ENCODE data around the gene MYLK2. TPM values are rescaled to one million over a fixed set of nuclear protein-coding genes. Genes with fewer than 3 reads are reported as not detected.
A peak's percentile ranks its signal among the peaks of the same experiment; 100 is the strongest.

Gene MYLK2
- total and polyA plus RNA-seq, 2 of the 4 experiments (the other 2 are of a cell fraction): 0.18 to 0.27 TPM

- TF ChIP-seq POLR2A (IDR thresholded peaks at IDR 0.05; ENCODE audit: low read depth, low read length) (no peak), RFX5 (IDR thresholded peaks at IDR 0.05; ENCODE audit: low read depth, low read length) (no peak), RAD21 (IDR thresholded peaks at IDR 0.05; ENCODE audit: low read length) (no peak), SMC3 (IDR thresholded peaks at IDR 0.05; ENCODE audit: low read depth, low read length) (no peak), MXI1 (IDR thresholded peaks at IDR 0.05; ENCODE audit: borderline replicate concordance, low read depth, low read length) (no peak), CHD1 (IDR thresholded peaks at IDR 0.05; ENCODE audit: low read depth, low read length) (no peak), MAFK (IDR thresholded peaks at IDR 0.05; ENCODE audit: low read depth, low read length) (no peak), USF2 (IDR thresholded peaks at IDR 0.05; ENCODE audit: low read depth, low read length) (no peak), CTCF (conservative IDR thresholded peaks at IDR 0.05; ENCODE audit: low read depth, low read length) (no peak), NFE2L2 (IDR thresholded peaks at IDR 0.05; ENCODE audit: low read depth, low read length) (no peak), MAZ (IDR thresholded peaks at IDR 0.05; ENCODE audit: borderline replicate concordance, low read depth, low read length) (no peak), BHLHE40 (IDR thresholded peaks at IDR 0.05; ENCODE audit: low read depth, low read length) (no peak)
- TF ChIP-seq, protein P1, sequence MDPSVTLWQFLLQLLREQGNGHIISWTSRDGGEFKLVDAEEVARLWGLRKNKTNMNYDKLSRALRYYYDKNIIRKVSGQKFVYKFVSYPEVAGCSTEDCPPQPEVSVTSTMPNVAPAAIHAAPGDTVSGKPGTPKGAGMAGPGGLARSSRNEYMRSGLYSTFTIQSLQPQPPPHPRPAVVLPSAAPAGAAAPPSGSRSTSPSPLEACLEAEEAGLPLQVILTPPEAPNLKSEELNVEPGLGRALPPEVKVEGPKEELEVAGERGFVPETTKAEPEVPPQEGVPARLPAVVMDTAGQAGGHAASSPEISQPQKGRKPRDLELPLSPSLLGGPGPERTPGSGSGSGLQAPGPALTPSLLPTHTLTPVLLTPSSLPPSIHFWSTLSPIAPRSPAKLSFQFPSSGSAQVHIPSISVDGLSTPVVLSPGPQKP (IDR thresholded peaks at IDR 0.05; ENCODE audit: borderline replicate concordance, low read depth, low read length): no peak
- H2BK15ac ChIP-seq (ENCODE audit: low read depth, low read length): peak overlapping the region; percentile 65; the same call in 1 of the 3 replicates
- peak overlapping the region; percentile 66; the same call in 1 of the 2 replicates for H2AK5ac ChIP-seq (ENCODE audit: low read depth, low read length)
- H3K36me3 ChIP-seq (ENCODE audit: control insufficient read depth, insufficient read depth, low read length): no peaks in the 10 kb centered on the region
- no peak overlapping the region for H2BK5ac ChIP-seq (ENCODE audit: low read depth, low read length, poor library complexity, severe bottlenecking)
- no peak overlapping the region for H3K9ac ChIP-seq (ENCODE audit: low read depth, low read length)
- H3K9me1 ChIP-seq (ENCODE audit: insufficient read depth, low read length): peaks cover 33% of the 10 kb centered on the region
- no peak overlapping the region for H3K56ac ChIP-seq (ENCODE audit: extremely low read depth, insufficient read depth, low read length)
- H2BK20ac ChIP-seq (ENCODE audit: low read depth, low read length): peak overlapping the region; percentile 46; the same call in 1 of the 2 replicates
- in situ Hi-C loops (cut with MboI; ENCODE audit: low sequenced_read_pairs) (loop anchor here (25.0 kb wide), 2 partner anchors 650 to 825 kb away; partner anchors contain the start of gene C20orf203), dilution Hi-C loops (cut with HindIII; ENCODE audit: low sequenced_read_pairs, unreplicated experiment) (no loop called here), intact Hi-C loops (cut with micrococcal nuclease) (no loop called here)
- H2AFZ ChIP-seq (replicated peaks; ENCODE audit: low read length, poor library complexity): peak overlapping the region; percentile 2
- CTCF ChIA-PET: interaction anchor here (0.6 to 3.5 kb wide), 5 partner anchors 14 to 815 kb away, joined by 3 to 12 read pairs (median 4); no protein-coding TSS in a partner anchor
- H3K4me1 ChIP-seq (ENCODE audit: control insufficient read depth, insufficient read depth, low read length): peaks cover 20% of the 10 kb centered on the region
- ATAC-seq (ENCODE audit: low read depth) (no peak), DNase-seq (no peak)
- peaks cover 33% of the 10 kb centered on the region for H4K20me1 ChIP-seq (ENCODE audit: insufficient read depth, low read length)
- H4K5ac ChIP-seq (ENCODE audit: low read depth, low read length): no peak overlapping the region
- no peak overlapping the region; a peak in 1 of 4 replicates for H4K8ac ChIP-seq (ENCODE audit: low read depth in 2 of 2, low read length in 2 of 2)
- H3K4ac ChIP-seq (ENCODE audit: low read depth, low read length): peak overlapping the region; percentile 64
- peaks cover 3% of the 10 kb centered on the region; the same call in 1 of the 2 replicates for H3K27me3 ChIP-seq (ENCODE audit: control insufficient read depth, insufficient read depth, low read length)
- POLR2A ChIA-PET (ENCODE audit: unreplicated experiment): no interaction called here
- H3K14ac ChIP-seq (replicated peaks; ENCODE audit: low read depth, low read length): peak overlapping the region; percentile 57
- peak overlapping the region; percentile 39 for H2AK9ac ChIP-seq (replicated peaks; ENCODE audit: low read depth, low read length, poor library complexity)
- H3K4me2 ChIP-seq (ENCODE audit: low read depth, low read length): no peak overlapping the region
- H3K27ac ChIP-seq (ENCODE audit: insufficient read depth, low read length): no peak overlapping the region
- H3K9me3 ChIP-seq (ENCODE audit: control insufficient read depth, insufficient read depth, low read length): no peaks in the 10 kb centered on the region
- WGBS, 2 experiments (ENCODE audit: extremely low coverage in 2 of 2, insufficient read length in 1 of 2): 86% methylated on average over 1 of the region's 5 CpGs; no CpG with 5 or more reads in 1 of the 2 experiments
- no peak overlapping the region for H3K4me3 ChIP-seq (ENCODE audit: insufficient read depth, low read depth, low read length)
- H3K18ac ChIP-seq (ENCODE audit: low read depth, low read length): no peak overlapping the region
- H3K79me1 ChIP-seq (ENCODE audit: low read depth in 1 of 2, low read length in 2 of 2): 0 out of 4 replicates have a peak, but pooled peaks cover 0 to 4% of the 10 kb centered on the region in 2 experiments
- H3K23ac ChIP-seq (ENCODE audit: low read depth, low read length): no peak overlapping the region
- peak overlapping the region; percentile 59; the same call in 1 of the 2 replicates for H4K91ac ChIP-seq (ENCODE audit: insufficient read depth, low read depth, low read length)
- H2BK120ac ChIP-seq (ENCODE audit: low read depth, low read length): peak overlapping the region; percentile 66
- no TSS peak for BruUV-seq (replicated peaks)
These were observed 17.9 kb downstream of the MYLK2 start for GRCh38 chr20:31836853-31837608.

All from IMR-90 (cell line).